HL-60 (cell line): ENCODE measurements around the gene KDM6A.

Experiments
- POLR2AphosphoS5 ChIP-seq: IDR thresholded peaks from 2 replicates; pipeline ENCODE4 v1.6.1; 2012; ENCODE audit warnings: low read depth
- TF ChIP-seq, protein P1 (sequence below): IDR thresholded peaks from 2 replicates; pipeline ENCODE4 v1.6.1; 2012; ENCODE audit warnings: low read depth; ENCODE audit not compliant: insufficient replicate concordance

DNA sequence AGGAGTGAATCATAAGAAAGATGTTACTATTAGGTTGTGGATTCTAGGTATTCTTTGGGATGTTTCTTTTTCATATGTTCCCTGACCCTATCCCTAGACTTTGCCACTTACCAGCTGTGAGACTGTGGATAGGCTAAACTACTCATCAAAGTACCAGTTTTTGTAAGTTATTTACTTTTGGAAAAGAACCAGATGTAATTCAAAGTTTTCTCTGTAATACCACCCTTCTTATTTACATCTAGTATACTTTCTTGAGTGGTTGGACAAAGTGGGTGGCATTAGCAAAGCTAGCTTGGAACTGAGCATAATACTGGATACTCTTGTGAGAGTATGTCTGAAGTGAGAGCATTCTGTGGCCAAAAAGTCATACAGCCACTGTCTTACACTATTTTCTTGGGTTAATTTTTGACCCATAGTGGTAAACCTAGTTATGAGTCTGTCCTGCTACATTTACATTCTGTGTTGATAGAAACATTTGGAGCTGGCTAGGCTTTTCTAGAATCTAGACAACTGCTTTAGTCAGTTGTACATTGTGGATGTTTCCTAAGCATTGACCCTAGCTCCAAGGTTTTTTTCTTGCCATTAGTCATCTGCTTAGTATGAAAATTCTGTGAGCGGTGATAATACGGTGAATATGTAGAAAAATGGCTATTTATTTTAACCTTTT lies 41.7 kb downstream of the KDM6A start:
- TF ChIP-seq POLR2AphosphoS5 = no peak
- TF ChIP-seq, protein P1, sequence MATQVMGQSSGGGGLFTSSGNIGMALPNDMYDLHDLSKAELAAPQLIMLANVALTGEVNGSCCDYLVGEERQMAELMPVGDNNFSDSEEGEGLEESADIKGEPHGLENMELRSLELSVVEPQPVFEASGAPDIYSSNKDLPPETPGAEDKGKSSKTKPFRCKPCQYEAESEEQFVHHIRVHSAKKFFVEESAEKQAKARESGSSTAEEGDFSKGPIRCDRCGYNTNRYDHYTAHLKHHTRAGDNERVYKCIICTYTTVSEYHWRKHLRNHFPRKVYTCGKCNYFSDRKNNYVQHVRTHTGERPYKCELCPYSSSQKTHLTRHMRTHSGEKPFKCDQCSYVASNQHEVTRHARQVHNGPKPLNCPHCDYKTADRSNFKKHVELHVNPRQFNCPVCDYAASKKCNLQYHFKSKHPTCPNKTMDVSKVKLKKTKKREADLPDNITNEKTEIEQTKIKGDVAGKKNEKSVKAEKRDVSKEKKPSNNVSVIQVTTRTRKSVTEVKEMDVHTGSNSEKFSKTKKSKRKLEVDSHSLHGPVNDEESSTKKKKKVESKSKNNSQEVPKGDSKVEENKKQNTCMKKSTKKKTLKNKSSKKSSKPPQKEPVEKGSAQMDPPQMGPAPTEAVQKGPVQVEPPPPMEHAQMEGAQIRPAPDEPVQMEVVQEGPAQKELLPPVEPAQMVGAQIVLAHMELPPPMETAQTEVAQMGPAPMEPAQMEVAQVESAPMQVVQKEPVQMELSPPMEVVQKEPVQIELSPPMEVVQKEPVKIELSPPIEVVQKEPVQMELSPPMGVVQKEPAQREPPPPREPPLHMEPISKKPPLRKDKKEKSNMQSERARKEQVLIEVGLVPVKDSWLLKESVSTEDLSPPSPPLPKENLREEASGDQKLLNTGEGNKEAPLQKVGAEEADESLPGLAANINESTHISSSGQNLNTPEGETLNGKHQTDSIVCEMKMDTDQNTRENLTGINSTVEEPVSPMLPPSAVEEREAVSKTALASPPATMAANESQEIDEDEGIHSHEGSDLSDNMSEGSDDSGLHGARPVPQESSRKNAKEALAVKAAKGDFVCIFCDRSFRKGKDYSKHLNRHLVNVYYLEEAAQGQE = no peak
